Measurements from ENCODE around the gene DNAI4. TPM values are rescaled to one million over a fixed set of nuclear protein-coding genes. Genes with fewer than 3 reads are reported as not detected.

DNAI4 gene
- total RNA-seq, 1 experiment from 2014 or later: 3.9 TPM

DNA sequence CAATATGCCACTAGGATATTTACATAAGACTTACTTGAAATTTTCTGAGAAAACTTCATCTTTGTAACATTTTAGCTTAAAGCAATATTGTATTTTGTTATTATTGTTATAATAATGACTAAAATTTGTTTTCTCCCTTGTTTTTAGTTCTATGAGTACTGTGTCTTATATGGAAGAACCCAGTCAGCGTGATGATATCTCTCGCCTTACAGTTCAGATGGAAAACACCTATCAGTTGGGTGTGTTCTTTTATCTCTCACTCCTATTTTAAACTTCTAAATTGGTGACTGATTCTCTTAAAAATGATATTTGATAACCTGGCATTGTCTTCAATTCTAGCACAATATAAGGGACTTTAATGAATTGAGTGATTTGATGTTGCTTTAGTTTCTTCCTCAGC lies 154.4 kb downstream of the DNAI4 start:
- ChIA-PET POLR2A (no interaction called here), RAD21 (ENCODE audit: low non-redundant PET in 1 of 2, low total read pairs in 2 of 2, uncharacterized antibody in 2 of 2, unreplicated experiment in 2 of 2) (no interaction called here), CTCF (interaction anchor here (0.9 kb wide), 1 partner anchor 379 kb away, joined by 3 read pairs; no protein-coding TSS in a partner anchor)
- no peaks in the 10 kb centered on the region for H4K20me1 ChIP-seq (ENCODE audit: insufficient read depth)
- H3K9me2 ChIP-seq (ENCODE audit: insufficient read depth): no peaks in the 10 kb centered on the region
- no peak overlapping the region for H3K9ac ChIP-seq (ENCODE audit: low read length)
- no peaks in the 10 kb centered on the region for H3K27me3 ChIP-seq (ENCODE audit: insufficient read depth, low read length)
- H3K9me3 ChIP-seq (ENCODE audit: control insufficient read depth in 1 of 2, insufficient read depth in 1 of 2, low read depth in 1 of 2, low read length in 2 of 2): no peaks in the 10 kb centered on the region
- no peaks in the 10 kb centered on the region for H3K36me3 ChIP-seq (ENCODE audit: control insufficient read depth in 1 of 2, insufficient read depth in 2 of 2, low read length in 2 of 2)
- no peak for TF ChIP-seq ZFX (IDR thresholded peaks at IDR 0.05)
- TF ChIP-seq ZNF274 (IDR thresholded peaks at IDR 0.05; ENCODE audit: low read depth, low read length): no peak
- TF ChIP-seq RAD21 (IDR thresholded peaks at IDR 0.05; ENCODE audit: low read depth): no peak
- TF ChIP-seq CEBPB (IDR thresholded peaks at IDR 0.05; ENCODE audit: low read depth): no peak
- TF ChIP-seq, protein P1, sequence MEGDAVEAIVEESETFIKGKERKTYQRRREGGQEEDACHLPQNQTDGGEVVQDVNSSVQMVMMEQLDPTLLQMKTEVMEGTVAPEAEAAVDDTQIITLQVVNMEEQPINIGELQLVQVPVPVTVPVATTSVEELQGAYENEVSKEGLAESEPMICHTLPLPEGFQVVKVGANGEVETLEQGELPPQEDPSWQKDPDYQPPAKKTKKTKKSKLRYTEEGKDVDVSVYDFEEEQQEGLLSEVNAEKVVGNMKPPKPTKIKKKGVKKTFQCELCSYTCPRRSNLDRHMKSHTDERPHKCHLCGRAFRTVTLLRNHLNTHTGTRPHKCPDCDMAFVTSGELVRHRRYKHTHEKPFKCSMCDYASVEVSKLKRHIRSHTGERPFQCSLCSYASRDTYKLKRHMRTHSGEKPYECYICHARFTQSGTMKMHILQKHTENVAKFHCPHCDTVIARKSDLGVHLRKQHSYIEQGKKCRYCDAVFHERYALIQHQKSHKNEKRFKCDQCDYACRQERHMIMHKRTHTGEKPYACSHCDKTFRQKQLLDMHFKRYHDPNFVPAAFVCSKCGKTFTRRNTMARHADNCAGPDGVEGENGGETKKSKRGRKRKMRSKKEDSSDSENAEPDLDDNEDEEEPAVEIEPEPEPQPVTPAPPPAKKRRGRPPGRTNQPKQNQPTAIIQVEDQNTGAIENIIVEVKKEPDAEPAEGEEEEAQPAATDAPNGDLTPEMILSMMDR (IDR thresholded peaks at IDR 0.05 in 2 of 3, conservative IDR thresholded peaks at IDR 0.05 in 1 of 3; ENCODE audit: borderline replicate concordance in 1 of 3, insufficient read depth in 1 of 3, low read depth in 2 of 3, low read length in 2 of 3): no peak
- TF ChIP-seq JUND (IDR thresholded peaks at IDR 0.05): no peak
- H3K4me3 ChIP-seq (replicated peaks in 1 of 2; ENCODE audit: low read depth in 1 of 2, low read length in 2 of 2): no peak overlapping the region
- H3K4me1 ChIP-seq (ENCODE audit: control insufficient read depth in 1 of 2, insufficient read depth in 2 of 2, low read length in 2 of 2): 0 out of 4 replicates have a peak, but pooled peaks cover 0 to under 1% of the 10 kb centered on the region in 2 experiments
- intact Hi-C loops (cut with micrococcal nuclease): no loop called here
- H2AFZ ChIP-seq (ENCODE audit: low read depth, low read length, poor library complexity, severe bottlenecking): peak overlapping the region; percentile 22
- no peaks in the 10 kb centered on the region for H3K79me2 ChIP-seq (ENCODE audit: insufficient read depth, low read length)
- H3K27ac ChIP-seq (ENCODE audit: low read depth, low read length): no peak overlapping the region
- no TSS peak for BruUV-seq (replicated peaks)
- DNase-seq (ENCODE audit: low read depth, low spot score) (no peak), ATAC-seq (no peak)
- H3K4me2 ChIP-seq (ENCODE audit: low read length): no peak overlapping the region

DNA sequence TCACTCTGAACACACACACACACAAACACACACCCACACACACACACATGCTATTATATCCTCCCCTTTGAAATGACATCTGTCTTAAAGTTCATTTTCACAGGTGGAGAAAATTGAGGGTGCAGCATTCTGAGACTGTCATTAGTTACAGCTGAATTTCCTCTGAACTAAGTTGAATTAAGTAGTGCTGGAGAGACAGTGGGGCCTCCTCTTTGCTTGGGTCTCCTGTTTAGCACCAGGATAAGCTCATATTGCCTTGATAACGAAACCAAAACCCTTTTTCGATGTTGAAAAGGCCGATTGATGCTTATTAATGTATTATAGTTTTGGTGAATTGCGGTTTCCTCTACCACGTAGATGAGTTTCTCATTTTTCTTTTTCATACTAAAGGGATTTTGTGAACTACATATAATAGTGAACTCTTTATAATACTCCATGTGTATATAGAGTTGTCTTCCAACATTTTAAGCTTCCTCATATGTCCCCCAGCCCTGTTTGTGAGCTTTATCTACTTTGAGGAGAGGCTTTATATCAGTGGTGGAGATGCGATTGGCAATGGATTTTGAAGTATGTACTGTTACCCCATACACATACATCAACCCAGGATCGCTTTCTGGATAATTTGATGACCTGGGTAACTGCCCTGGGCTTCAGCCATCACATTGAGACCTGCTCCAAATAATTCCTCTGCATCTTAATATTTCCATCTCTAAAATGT lies 155.0 kb downstream of the DNAI4 start:
- BruUV-seq (replicated peaks): no TSS peak
- Histone ChIP-seq H3K4me3 (replicated peaks in 1 of 2; ENCODE audit: low read depth in 1 of 2, low read length in 2 of 2) (no peak overlapping the region), H3K4me2 (ENCODE audit: low read length) (no peak overlapping the region), H3K9me2 (ENCODE audit: insufficient read depth) (no peaks in the 10 kb centered on the region), H3K9me3 (ENCODE audit: control insufficient read depth in 1 of 2, insufficient read depth in 1 of 2, low read depth in 1 of 2, low read length in 2 of 2) (no peaks in the 10 kb centered on the region), H2AFZ (ENCODE audit: low read depth, low read length, poor library complexity, severe bottlenecking) (no peak overlapping the region), H3K9ac (ENCODE audit: low read length) (no peak overlapping the region), H4K20me1 (ENCODE audit: insufficient read depth) (no peaks in the 10 kb centered on the region), H3K79me2 (ENCODE audit: insufficient read depth, low read length) (no peaks in the 10 kb centered on the region), H3K4me1 (ENCODE audit: control insufficient read depth in 1 of 2, insufficient read depth in 2 of 2, low read length in 2 of 2) (0 out of 4 replicates have a peak, but pooled peaks cover 0 to 2% of the 10 kb centered on the region in 2 experiments), H3K36me3 (ENCODE audit: control insufficient read depth in 1 of 2, insufficient read depth in 2 of 2, low read length in 2 of 2) (no peaks in the 10 kb centered on the region), H3K27me3 (ENCODE audit: insufficient read depth, low read length) (no peaks in the 10 kb centered on the region), H3K27ac (ENCODE audit: low read depth, low read length) (no peak overlapping the region)
- ATAC-seq: no peak
- ChIA-PET POLR2A (no interaction called here), CTCF (interaction anchor here (0.9 kb wide), 1 partner anchor 380 kb away, joined by 3 read pairs; no protein-coding TSS in a partner anchor), RAD21 (ENCODE audit: low non-redundant PET in 1 of 2, low total read pairs in 2 of 2, uncharacterized antibody in 2 of 2, unreplicated experiment in 2 of 2) (no interaction called here)
- intact Hi-C loops (cut with micrococcal nuclease): no loop called here
- DNase-seq (ENCODE audit: low read depth, low spot score): no peak
- TF ChIP-seq SIN3A (IDR thresholded peaks at IDR 0.05; ENCODE audit: low read depth): no peak
- no peak for TF ChIP-seq ELF1 (IDR thresholded peaks at IDR 0.05; ENCODE audit: borderline replicate concordance, low read depth)
- no peak for TF ChIP-seq EGR1 (IDR thresholded peaks at IDR 0.05; ENCODE audit: low read depth)
- no peak for TF ChIP-seq YY1 (IDR thresholded peaks at IDR 0.05; ENCODE audit: extremely low read depth, insufficient replicate concordance, low read depth, low read length)
- TF ChIP-seq ZNF274 (IDR thresholded peaks at IDR 0.05; ENCODE audit: low read depth, low read length): no peak
- TF ChIP-seq POLR2AphosphoS5 (IDR thresholded peaks at IDR 0.05; ENCODE audit: low read depth, low read length): no peak
- TF ChIP-seq, protein P2, sequence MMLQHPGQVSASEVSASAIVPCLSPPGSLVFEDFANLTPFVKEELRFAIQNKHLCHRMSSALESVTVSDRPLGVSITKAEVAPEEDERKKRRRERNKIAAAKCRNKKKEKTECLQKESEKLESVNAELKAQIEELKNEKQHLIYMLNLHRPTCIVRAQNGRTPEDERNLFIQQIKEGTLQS (IDR thresholded peaks at IDR 0.05): no peak
- TF ChIP-seq, protein P3, sequence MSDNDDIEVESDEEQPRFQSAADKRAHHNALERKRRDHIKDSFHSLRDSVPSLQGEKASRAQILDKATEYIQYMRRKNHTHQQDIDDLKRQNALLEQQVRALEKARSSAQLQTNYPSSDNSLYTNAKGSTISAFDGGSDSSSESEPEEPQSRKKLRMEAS (IDR thresholded peaks at IDR 0.05): no peak
- TF ChIP-seq EZH2phosphoT487 (IDR thresholded peaks at IDR 0.05; ENCODE audit: borderline replicate concordance): no peak
- no peak for TF ChIP-seq ZFX (IDR thresholded peaks at IDR 0.05)
- TF ChIP-seq, protein P1 (IDR thresholded peaks at IDR 0.05 in 2 of 3, conservative IDR thresholded peaks at IDR 0.05 in 1 of 3; ENCODE audit: borderline replicate concordance in 1 of 3, insufficient read depth in 1 of 3, low read depth in 2 of 3, low read length in 2 of 3): no peak
